HepG2 (cell line): ENCODE data around the gene ABCC3. TPM values are rescaled to one million over a fixed set of nuclear protein-coding genes. Genes with fewer than 3 reads are reported as not detected.

Experiments used
- ATAC-seq: fragments of 200-7000 bp; cut with Tn5 transposase; 3 replicates; pipeline ENCODE4 v1.9.1; 2020; ENCODE audit warnings: mild to moderate bottlenecking, moderate library complexity
- BruUV-seq: library from RNA; stranded (reverse); fragments of 400-500 nt; replicated peaks from 2 replicates; lab custom pipeline; 2021; lab: Mats Ljungman, UMichigan
- CTCF ChIA-PET: fragments of 300-600 bp; formaldehyde crosslinking; extraction: SDS; loops from one replicate; lab custom pipeline; 2021; ENCODE audit warnings: low total read pairs, inconsistent platforms, low intra/inter-chr PET ratio; lab: Yijun Ruan, JAX
- POLR2A ChIA-PET: fragments of 350-600 bp; sonication (Branson Sonifier 250); formaldehyde crosslinking; loops from one replicate; lab custom pipeline; 2020; ENCODE audit warnings: antibody characterized with exemption, inconsistent platforms; lab: Yijun Ruan, JAX
- DNase-seq: peaks from one replicate; pipeline ENCODE4 v3.0.0-alpha.2; 2015; ENCODE audit warnings: low spot score
- FAIRE-seq: peaks from 3 replicates; lab custom pipeline; 2011; peaks lifted over from hg19 to GRCh38; lab: Jason Lieb, UNC
- H2AFZ ChIP-seq: one replicate; pipeline ENCODE4 v1.6.1; 2011; ENCODE audit warnings: low read length, inconsistent platforms
- H3K27ac ChIP-seq: fragments of 300-600 bp; 3 replicates; pipeline ENCODE4 v1.8.0; 2011; ENCODE audit warnings: mixed run types, mild to moderate bottlenecking, mixed read lengths, low read length, inconsistent platforms; ENCODE audit not compliant: insufficient read depth; ENCODE audit errors: extremely low read length
- H3K27me3 ChIP-seq, 2 experiments: fragments of 200-600 bp in 1 of 2; 2 replicates in 1 of 2; 3 replicates in 1 of 2; pipeline versions ENCODE4 v1.6.0 to v1.8.0; 2011; ENCODE audit warnings: low read length in 2 of 2, mild to moderate bottlenecking in 2 of 2, moderate library complexity in 2 of 2, inconsistent platforms in 1 of 2; ENCODE audit not compliant: insufficient read depth in 2 of 2, control insufficient read depth in 1 of 2
- H3K36me3 ChIP-seq, 2 experiments: fragments of 200-600 bp in 1 of 2; replicated peaks in 1 of 2; 2 replicates in 1 of 2; 3 replicates in 1 of 2; pipeline versions ENCODE4 v1.5.1 to v1.8.0; 2011; ENCODE audit warnings: low read length in 2 of 2, inconsistent platforms in 1 of 2; ENCODE audit not compliant: insufficient read depth in 2 of 2, control insufficient read depth in 1 of 2
- H3K4me1 ChIP-seq: 2 replicates; pipeline ENCODE4 v1.5.1; 2012; ENCODE audit warnings: low read length, inconsistent platforms; ENCODE audit not compliant: insufficient read depth
- H3K4me2 ChIP-seq: 2 replicates; pipeline ENCODE4 v1.6.0; 2011; ENCODE audit warnings: low read depth, low read length, inconsistent platforms
- H3K4me3 ChIP-seq, 3 experiments: fragments of 200-600 bp in 1 of 3; sonication (generic), shearing (Covaris generic) in 1 of 3; replicated peaks in 1 of 3; 2 replicates each; pipeline ENCODE4 v1.5.1; 2011 to 2016; ENCODE audit warnings: low read length in 3 of 3, inconsistent platforms in 2 of 3, low read depth in 2 of 3, mild to moderate bottlenecking in 2 of 3, control low read depth in 1 of 3, mixed read lengths in 1 of 3; ENCODE audit not compliant: insufficient read depth in 1 of 3
- H3K79me2 ChIP-seq: one replicate; pipeline ENCODE4 v1.6.1; 2011; ENCODE audit warnings: low read length, inconsistent platforms; ENCODE audit not compliant: insufficient read depth
- H3K9ac ChIP-seq: 2 replicates; pipeline ENCODE4 v1.6.0; 2011; ENCODE audit warnings: mild to moderate bottlenecking, low read depth, low read length, inconsistent platforms; ENCODE audit not compliant: insufficient read depth
- H3K9me3 ChIP-seq: 2 replicates; pipeline ENCODE4 v1.5.1; 2012; ENCODE audit warnings: mild to moderate bottlenecking, low read length
- H4K20me1 ChIP-seq: 2 replicates; pipeline ENCODE4 v1.6.0; 2011; ENCODE audit warnings: inconsistent platforms, mild to moderate bottlenecking, low read length, moderate library complexity; ENCODE audit not compliant: insufficient read depth
- ATAD3A ChIP-seq: sonication (generic); formaldehyde crosslinking; IDR thresholded peaks from 2 replicates; pipeline ENCODE4 v1.4.0; 2020; ENCODE audit warnings: missing genetic modification reagents
- CCAR2 ChIP-seq: fragments of 200-400 bp; formaldehyde crosslinking; optimal IDR thresholded peaks from 2 replicates; pipeline ENCODE3; 2018; ENCODE audit warnings: low read depth, mild to moderate bottlenecking, low read length, moderate library complexity
- HNF4A ChIP-seq: sonication (generic); formaldehyde crosslinking; IDR thresholded peaks from 2 replicates; pipeline ENCODE4 v1.4.0; 2020; ENCODE audit warnings: missing genetic modification reagents
- KMT2A ChIP-seq: sonication (generic); formaldehyde crosslinking; IDR thresholded peaks from 2 replicates; pipeline ENCODE4 v1.4.0; 2020; ENCODE audit warnings: missing genetic modification reagents
- NAIF1 ChIP-seq: sonication (generic); formaldehyde crosslinking; IDR thresholded peaks from 2 replicates; pipeline ENCODE4 v1.5.0; 2020; ENCODE audit warnings: mild to moderate bottlenecking, missing genetic modification reagents, borderline replicate concordance
- PRMT3 ChIP-seq: sonication (generic); formaldehyde crosslinking; IDR thresholded peaks from 2 replicates; pipeline ENCODE4 v1.8.1; 2022; ENCODE audit warnings: low read depth, mild to moderate bottlenecking, moderate library complexity, missing genetic modification reagents, borderline replicate concordance
- SOX13 ChIP-seq, 3 experiments: fragments of 450-650 bp in 1 of 3; sonication (generic) in 1 of 3; formaldehyde crosslinking in 1 of 3; IDR thresholded peaks in 2 of 3; conservative IDR thresholded peaks in 1 of 3; 2 replicates each; pipeline versions ENCODE4 v1.5.0 to v1.6.1; 2016 to 2020; ENCODE audit warnings: antibody characterized with exemption in 1 of 3, mild to moderate bottlenecking in 1 of 3, missing compliant biosample characterization in 1 of 3, missing genetic modification reagents in 1 of 3, moderate library complexity in 1 of 3
- SUZ12 ChIP-seq: fragments of 150-350 bp; IDR thresholded peaks from 2 replicates; pipeline ENCODE4 v1.6.1; 2014; ENCODE audit warnings: low read depth, low read length
- TAF1 ChIP-seq: sonication (generic); formaldehyde crosslinking; IDR thresholded peaks from 2 replicates; pipeline ENCODE4 v1.4.0; 2020; ENCODE audit warnings: missing genetic modification reagents
- THAP9 ChIP-seq: sonication (generic); formaldehyde crosslinking; IDR thresholded peaks from 2 replicates; pipeline ENCODE4; 2020; ENCODE audit warnings: missing genetic modification reagents, mild to moderate bottlenecking, borderline replicate concordance
- ZBTB7A ChIP-seq: sonication (generic); formaldehyde crosslinking; IDR thresholded peaks from 2 replicates; pipeline ENCODE4 v1.8.0; 2022; ENCODE audit warnings: mild to moderate bottlenecking, missing genetic modification reagents
- ZKSCAN5 ChIP-seq: sonication (generic); formaldehyde crosslinking; IDR thresholded peaks from 2 replicates; pipeline ENCODE4 v1.5.1; 2020; ENCODE audit warnings: mild to moderate bottlenecking, missing genetic modification reagents
- ZNF263 ChIP-seq: sonication (generic); formaldehyde crosslinking; IDR thresholded peaks from 2 replicates; pipeline ENCODE4 v1.4.0; 2020; ENCODE audit warnings: missing genetic modification reagents
- ZNF530 ChIP-seq: sonication (generic); formaldehyde crosslinking; IDR thresholded peaks from 2 replicates; pipeline ENCODE4 v1.5.0; 2020; ENCODE audit warnings: low read depth, mild to moderate bottlenecking, missing genetic modification reagents
- ZNF563 ChIP-seq: sonication (generic); formaldehyde crosslinking; IDR thresholded peaks from 2 replicates; pipeline ENCODE4 v1.8.0; 2022; ENCODE audit warnings: mild to moderate bottlenecking, moderate library complexity, missing genetic modification reagents
- ZNF781 ChIP-seq: sonication (generic); formaldehyde crosslinking; IDR thresholded peaks from 2 replicates; pipeline ENCODE4 v1.5.1; 2020; ENCODE audit warnings: borderline replicate concordance, mild to moderate bottlenecking, missing genetic modification reagents; ENCODE audit errors: not compliant biosample characterization
- WGBS: methylation state at CpG from one replicate; pipeline ENCODE4 v1.1.6; 2017; ENCODE audit warnings: low lambda C conversion rate; 5-methylcytosine and 5-hydroxymethylcytosine counted together
- in situ Hi-C: cut with HindIII; loops from 2 replicates; pipeline ENCODE4 v1.10.0; 2017; ENCODE audit warnings: low pct_unique_long_range_greater_than_20kb; ENCODE audit not compliant: extremely low pct_ligation_motif_present
- intact Hi-C: fragments of 100-400 bp; cut with micrococcal nuclease; formaldehyde crosslinking; loops from one replicate; pipeline ENCODE4 v1.10.0; 2022; ENCODE audit not compliant: unreplicated experiment
- polyA plus RNA-seq, 8 experiments: library from polyadenylated mRNA; depleted of rRNA in 3 of 8; stranded (reverse) in 7 of 8; unstranded in 1 of 8; fragments of >200 nt; fragmentation: Illumina TruSeq in 4 of 8; extraction: Trizol in 4 of 8; gene quantifications; 2 replicates each; pipeline versions ENCODE4 v1.2.1 to v1.2.3, GENCODE V29; 2011 to 2016; ENCODE audit warnings: low read depth in 4 of 8, missing spikeins in 1 of 8, mixed read lengths in 1 of 8; ENCODE audit not compliant: insufficient read depth in 1 of 8
- total RNA-seq, 5 experiments: library from RNA; depleted of rRNA; stranded (reverse); fragments of >200 nt; fragmentation: Illumina TruSeq; extraction: Trizol; gene quantifications; 2 replicates each; pipeline ENCODE4 v1.2.3, GENCODE V29; 2016; ENCODE audit warnings: low read depth in 1 of 5
- TF ChIP-seq, protein P1 (sequence below): sonication (generic); formaldehyde crosslinking; IDR thresholded peaks from 2 replicates; pipeline ENCODE4 v1.5.1; 2020; ENCODE audit warnings: missing genetic modification reagents, mild to moderate bottlenecking, borderline replicate concordance
- TF ChIP-seq, protein P2 (sequence below): sonication (generic); formaldehyde crosslinking; conservative IDR thresholded peaks from 2 replicates; pipeline ENCODE4 v1.5.0; 2020; ENCODE audit warnings: missing genetic modification reagents

The ABCC3 gene
- total and polyA plus RNA-seq, 2 of the 13 experiments (the other 11 are each of a cell fraction or from before 2014, with no cell fraction given): 25.2 to 50.7 TPM

GRCh38 chr17:50609380-50610074 is 25.2 kb upstream of the ABCC3 start (continued):
- TF ChIP-seq, protein P1, sequence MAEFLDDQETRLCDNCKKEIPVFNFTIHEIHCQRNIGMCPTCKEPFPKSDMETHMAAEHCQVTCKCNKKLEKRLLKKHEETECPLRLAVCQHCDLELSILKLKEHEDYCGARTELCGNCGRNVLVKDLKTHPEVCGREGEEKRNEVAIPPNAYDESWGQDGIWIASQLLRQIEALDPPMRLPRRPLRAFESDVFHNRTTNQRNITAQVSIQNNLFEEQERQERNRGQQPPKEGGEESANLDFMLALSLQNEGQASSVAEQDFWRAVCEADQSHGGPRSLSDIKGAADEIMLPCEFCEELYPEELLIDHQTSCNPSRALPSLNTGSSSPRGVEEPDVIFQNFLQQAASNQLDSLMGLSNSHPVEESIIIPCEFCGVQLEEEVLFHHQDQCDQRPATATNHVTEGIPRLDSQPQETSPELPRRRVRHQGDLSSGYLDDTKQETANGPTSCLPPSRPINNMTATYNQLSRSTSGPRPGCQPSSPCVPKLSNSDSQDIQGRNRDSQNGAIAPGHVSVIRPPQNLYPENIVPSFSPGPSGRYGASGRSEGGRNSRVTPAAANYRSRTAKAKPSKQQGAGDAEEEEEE (CRISPR knock-in tag): no peak
- TF ChIP-seq PRMT3 (no peak), ZKSCAN5 (CRISPR knock-in tag) (no peak), NAIF1 (CRISPR knock-in tag) (no peak), ZNF781 (no peak)

DNA sequence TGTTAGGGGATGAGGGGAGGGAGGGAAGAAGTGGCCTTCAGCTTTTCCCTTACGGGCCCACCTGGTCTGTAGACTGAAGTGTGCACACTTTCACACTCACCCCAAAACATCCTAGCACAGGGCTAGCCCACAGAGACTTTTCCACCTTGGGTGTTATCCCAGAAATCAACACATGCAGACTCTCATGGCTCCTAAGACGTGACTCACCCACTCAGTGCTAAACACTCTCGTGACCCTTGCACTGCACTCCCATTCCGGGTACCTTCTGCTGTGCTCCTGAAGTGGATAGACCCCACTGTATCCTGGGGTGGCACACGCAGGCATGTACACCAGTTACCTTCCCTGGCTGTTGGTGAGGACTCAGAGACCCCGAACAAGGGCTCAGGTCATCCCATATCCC is 23.0 kb upstream of the ABCC3 start:
- Histone ChIP-seq H3K4me1 (peaks cover 9% of the 10 kb centered on the region), H3K4me2 (no peak overlapping the region), H3K27me3 (peaks cover 29 to 91% of the 10 kb centered on the region in 2 experiments; a peak in 4 of 5 replicates), H2AFZ (no peak overlapping the region)
- DNase-seq: no peak
- 18% methylated on average over 5 of the region's 6 CpGs for WGBS
- intact Hi-C loops: no loop called here
- ATAC-seq: no peak; the same call in 2 of the 3 replicates
- POLR2A ChIA-PET: no interaction called here
- TF ChIP-seq THAP9 (no peak), ZNF263 (no peak), HNF4A (no peak), ATAD3A (CRISPR knock-in tag) (no peak), ZNF530 (CRISPR knock-in tag) (no peak), SOX13 (IDR thresholded peaks at IDR 0.05) (no peak), SOX13 (CRISPR knock-in tag; conservative IDR thresholded peaks at IDR 0.05 in 1 of 2, IDR thresholded peaks at IDR 0.05 in 1 of 2) (no peak), ZBTB7A (CRISPR knock-in tag) (no peak), TAF1 (CRISPR knock-in tag) (no peak), KMT2A (CRISPR knock-in tag) (no peak), ZNF563 (CRISPR knock-in tag) (no peak), SUZ12 (no peak), CCAR2 (no peak)
- TF ChIP-seq, protein P2, sequence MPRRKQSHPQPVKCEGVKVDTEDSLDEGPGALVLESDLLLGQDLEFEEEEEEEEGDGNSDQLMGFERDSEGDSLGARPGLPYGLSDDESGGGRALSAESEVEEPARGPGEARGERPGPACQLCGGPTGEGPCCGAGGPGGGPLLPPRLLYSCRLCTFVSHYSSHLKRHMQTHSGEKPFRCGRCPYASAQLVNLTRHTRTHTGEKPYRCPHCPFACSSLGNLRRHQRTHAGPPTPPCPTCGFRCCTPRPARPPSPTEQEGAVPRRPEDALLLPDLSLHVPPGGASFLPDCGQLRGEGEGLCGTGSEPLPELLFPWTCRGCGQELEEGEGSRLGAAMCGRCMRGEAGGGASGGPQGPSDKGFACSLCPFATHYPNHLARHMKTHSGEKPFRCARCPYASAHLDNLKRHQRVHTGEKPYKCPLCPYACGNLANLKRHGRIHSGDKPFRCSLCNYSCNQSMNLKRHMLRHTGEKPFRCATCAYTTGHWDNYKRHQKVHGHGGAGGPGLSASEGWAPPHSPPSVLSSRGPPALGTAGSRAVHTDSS: no peak
- TF ChIP-seq, all 625 proteins: peak for 0
- CTCF ChIA-PET: no interaction called here
- H3K4me3 ChIP-seq: no peak overlapping the region
- H3K27ac ChIP-seq: no peak overlapping the region
- H3K79me2 ChIP-seq: no peaks in the 10 kb centered on the region
- BruUV-seq: no TSS peak
- H3K36me3 ChIP-seq: no peaks in the 10 kb centered on the region
- H3K9ac ChIP-seq: no peak overlapping the region
- H3K9me3 ChIP-seq: no peaks in the 10 kb centered on the region
- H4K20me1 ChIP-seq: no peaks in the 10 kb centered on the region
- FAIRE-seq: no peak
- in situ Hi-C loops: no loop called here
